Fibroblast of lung (primary cell): Measurements from ENCODE around the gene TRIM44. TPM values are rescaled to one million over a fixed set of nuclear protein-coding genes. Genes with fewer than 3 reads are reported as not detected.

Experiments used
- DNase-seq, 2 donors: peaks; one replicate each; pipeline versions ENCODE4 v3.0.0 to v3.0.0-alpha.2; 2010; ENCODE audit warnings: low read depth in 2 of 2
- H2AFZ ChIP-seq: 2 replicates; pipeline ENCODE4 v1.5.1; 2012; ENCODE audit warnings: low read length, control low read depth, inconsistent platforms
- H3K27ac ChIP-seq: 2 replicates; pipeline ENCODE4 v1.5.1; 2011; ENCODE audit warnings: low read length, control low read depth; ENCODE audit not compliant: insufficient read depth
- H3K27me3 ChIP-seq: 2 replicates; pipeline ENCODE4 v1.5.1; 2011; ENCODE audit warnings: mild to moderate bottlenecking, low read length; ENCODE audit not compliant: control insufficient read depth, insufficient read depth
- H3K36me3 ChIP-seq: 2 replicates; pipeline ENCODE4 v1.5.1; 2011; ENCODE audit warnings: low read length; ENCODE audit not compliant: control insufficient read depth, insufficient read depth
- H3K4me1 ChIP-seq: 2 replicates; pipeline ENCODE4 v1.5.1; 2011; ENCODE audit warnings: low read length; ENCODE audit not compliant: control insufficient read depth, insufficient read depth; ENCODE audit errors: extremely low read depth
- H3K4me2 ChIP-seq: 2 replicates; pipeline ENCODE4 v1.5.1; 2011; ENCODE audit warnings: low read length, control low read depth; ENCODE audit not compliant: insufficient read depth; ENCODE audit errors: extremely low read depth
- H3K4me3 ChIP-seq, 4 experiments: fragments of 200-600 bp in 1 of 4; sonication (generic) in 1 of 4; replicated peaks in 1 of 4; 2 replicates each; pipeline ENCODE4 v1.5.1; 2011 to 2016; ENCODE audit warnings: low read length in 4 of 4, low read depth in 3 of 4, mild to moderate bottlenecking in 3 of 4, control low read depth in 2 of 4, inconsistent platforms in 1 of 4, mixed read lengths in 1 of 4; ENCODE audit not compliant: insufficient read depth in 1 of 4; ENCODE audit errors: control extremely low read depth in 1 of 4
- H3K79me2 ChIP-seq: 2 replicates; pipeline ENCODE4 v1.5.1; 2012; ENCODE audit warnings: mild to moderate bottlenecking, low read length, inconsistent platforms; ENCODE audit not compliant: control insufficient read depth, insufficient read depth
- H3K9ac ChIP-seq: 2 replicates; pipeline ENCODE4 v1.5.1; 2011; ENCODE audit warnings: mild to moderate bottlenecking, low read length, control low read depth; ENCODE audit not compliant: insufficient read depth
- H3K9me3 ChIP-seq: 2 replicates; pipeline ENCODE4 v1.5.1; 2012; ENCODE audit warnings: low read depth, low read length; ENCODE audit not compliant: control insufficient read depth, insufficient read depth
- H4K20me1 ChIP-seq: 2 replicates; pipeline ENCODE4 v1.5.1; 2011; ENCODE audit warnings: low read length; ENCODE audit not compliant: control insufficient read depth, insufficient read depth; ENCODE audit errors: extremely low read depth
- CTCF ChIP-seq, 2 donors: IDR thresholded peaks in 1 of 2; conservative IDR thresholded peaks in 1 of 2; 1 replicate in 1 of 2; 2 replicates in 1 of 2; pipeline ENCODE4 v1.5.1; 2011 to 2012; ENCODE audit warnings: low read length in 2 of 2, control low read depth in 1 of 2, inconsistent platforms in 1 of 2, low read depth in 1 of 2, mild to moderate bottlenecking in 1 of 2
- EZH2 ChIP-seq: IDR thresholded peaks from 2 replicates; pipeline ENCODE4 v1.5.1; 2012; ENCODE audit warnings: low read length, control low read depth, mild to moderate bottlenecking; ENCODE audit errors: missing control alignments
- polyA plus RNA-seq, 2 donors: library from polyadenylated mRNA; depleted of rRNA in 1 of 2; stranded (reverse) in 1 of 2; unstranded in 1 of 2; fragments of >200 nt; gene quantifications; 2 replicates each; pipeline ENCODE4 v1.2.1, GENCODE V29; 2011 to 2012; ENCODE audit warnings: missing spikeins in 1 of 2
- total RNA-seq: library from RNA; depleted of rRNA; stranded (reverse); fragments of >200 nt; gene quantifications from 2 replicates; pipeline ENCODE4 v1.2.1, GENCODE V29; 2014

The TRIM44 gene
- total and polyA plus RNA-seq, 2 donors (not counting 1 experiment from before 2014, with no cell fraction given) = 10.4 to 78.3 TPM

GRCh38 chr11:35802221-35802620, 139.6 kb downstream of the TRIM44 start:
- Histone ChIP-seq H3K27ac (no peak overlapping the region), H2AFZ (no peak overlapping the region), H3K9me3 (no peaks in the 10 kb centered on the region), H3K4me1 (peaks cover 2% of the 10 kb centered on the region), H3K4me3 (no peak overlapping the region), H3K9ac (no peak overlapping the region), H3K36me3 (peaks cover under 1% of the 10 kb centered on the region), H3K4me2 (no peak overlapping the region), H4K20me1 (no peaks in the 10 kb centered on the region), H3K79me2 (peaks cover 1% of the 10 kb centered on the region), H3K27me3 (no peaks in the 10 kb centered on the region)
- no peak for DNase-seq
- no peak for TF ChIP-seq EZH2
- TF ChIP-seq CTCF (conservative IDR thresholded peaks at IDR 0.05 in 1 of 2, IDR thresholded peaks at IDR 0.05 in 1 of 2; ENCODE audit: low read depth in 1 of 2, low read length in 2 of 2) = no peak

GRCh38 chr11:35802672-35803071, 140.1 kb downstream of the TRIM44 start:
- no peak overlapping the region for H3K4me2 ChIP-seq
- TF ChIP-seq CTCF (conservative IDR thresholded peaks at IDR 0.05 in 1 of 2, IDR thresholded peaks at IDR 0.05 in 1 of 2; ENCODE audit: low read depth in 1 of 2, low read length in 2 of 2) (no peak), EZH2 (no peak)
- no peak overlapping the region for H2AFZ ChIP-seq

GRCh38 chr11:35803115-35803514, 140.5 kb downstream of the TRIM44 start:
- no peak overlapping the region for H3K27ac ChIP-seq
- DNase-seq = no peak
- no peak overlapping the region for H3K9ac ChIP-seq
- no peaks in the 10 kb centered on the region for H3K27me3 ChIP-seq
- peaks cover 2% of the 10 kb centered on the region for H3K36me3 ChIP-seq
- TF ChIP-seq CTCF (conservative IDR thresholded peaks at IDR 0.05 in 1 of 2, IDR thresholded peaks at IDR 0.05 in 1 of 2; ENCODE audit: low read depth in 1 of 2, low read length in 2 of 2) = no peak
- TF ChIP-seq EZH2 = no peak
- H3K79me2 ChIP-seq = no peaks in the 10 kb centered on the region
- peaks cover under 1% of the 10 kb centered on the region for H3K4me1 ChIP-seq
- H3K4me2 ChIP-seq = no peak overlapping the region
- H3K9me3 ChIP-seq = no peaks in the 10 kb centered on the region
- no peaks in the 10 kb centered on the region for H4K20me1 ChIP-seq
- H2AFZ ChIP-seq = no peak overlapping the region
- no peak overlapping the region for H3K4me3 ChIP-seq

More at GRCh38 chr11:35802672-35803071, 140.1 kb downstream of the TRIM44 start:
- H3K79me2 ChIP-seq = peaks cover 1% of the 10 kb centered on the region
- H4K20me1 ChIP-seq = no peaks in the 10 kb centered on the region
- H3K4me3 ChIP-seq = no peak overlapping the region
- H3K9me3 ChIP-seq = no peaks in the 10 kb centered on the region
- H3K9ac ChIP-seq = no peak overlapping the region
- no peak overlapping the region for H3K27ac ChIP-seq
- no peaks in the 10 kb centered on the region for H3K27me3 ChIP-seq
- H3K4me1 ChIP-seq = peaks cover 2% of the 10 kb centered on the region
- H3K36me3 ChIP-seq = peaks cover 2% of the 10 kb centered on the region
- DNase-seq = no peak
